ENCODE results near the gene ERCC6L2.

ERCC6L2 gene

GRCh38 chr9:96009223-96009602 is 133.7 kb downstream of the ERCC6L2 start:
- no peak for TF ChIP-seq Cebpa-rat (IDR thresholded peaks at IDR 0.05)
- Histone ChIP-seq H3K4me1 (peaks cover 25% of the 10 kb centered on the region), H3K4me3 (no peak overlapping the region), H3K27ac (no peak overlapping the region), H3K9ac (no peak overlapping the region), H3K9me3 (peaks cover 4% of the 10 kb centered on the region; the same call in 1 of the 2 replicates), H3K36me3 (peaks cover 83% of the 10 kb centered on the region), H3K27me3 (no peaks in the 10 kb centered on the region), H3K4me2 (peak overlapping the region; percentile 17; the same call in 1 of the 2 replicates), H4K20me1 (no peaks in the 10 kb centered on the region)

- Histone ChIP-seq H3K4me1 (peaks cover 25% of the 10 kb centered on the region), H4K20me1 (no peaks in the 10 kb centered on the region), H3K4me2 (peak overlapping the region; percentile 17; the same call in 1 of the 2 replicates), H3K4me3 (no peak overlapping the region), H3K9me3 (peaks cover 4% of the 10 kb centered on the region; the same call in 1 of the 2 replicates), H3K27ac (no peak overlapping the region), H3K27me3 (no peaks in the 10 kb centered on the region), H3K9ac (no peak overlapping the region), H3K36me3 (peaks cover 83% of the 10 kb centered on the region)
- TF ChIP-seq Cebpa-rat (IDR thresholded peaks at IDR 0.05) = no peak
Measured at GRCh38 chr9:96009690-96010472, 134.4 kb downstream of the ERCC6L2 start.

GRCh38 chr9:96014078-96014477 is 138.6 kb downstream of the ERCC6L2 start:
- Histone ChIP-seq H3K4me3 (no peak overlapping the region), H3K27ac (no peak overlapping the region), H3K4me1 (peaks cover 27% of the 10 kb centered on the region), H3K27me3 (peaks cover 12% of the 10 kb centered on the region; the same call in 1 of the 2 replicates), H3K36me3 (peaks cover 54% of the 10 kb centered on the region), H4K20me1 (no peaks in the 10 kb centered on the region), H3K4me2 (no peak overlapping the region), H3K9ac (no peak overlapping the region), H3K9me3 (peaks cover 4% of the 10 kb centered on the region; the same call in 1 of the 2 replicates)
- no peak for TF ChIP-seq Cebpa-rat (IDR thresholded peaks at IDR 0.05)

- peaks cover 38% of the 10 kb centered on the region for H3K36me3 ChIP-seq
- H3K27ac ChIP-seq = no peak overlapping the region
- H3K4me2 ChIP-seq = peak overlapping the region; percentile 37
- peaks cover 28% of the 10 kb centered on the region for H3K4me1 ChIP-seq
- no peak overlapping the region for H3K4me3 ChIP-seq
- TF ChIP-seq Cebpa-rat (IDR thresholded peaks at IDR 0.05) = no peak
- H3K9me3 ChIP-seq = peaks cover 2% of the 10 kb centered on the region; the same call in 1 of the 2 replicates
- peaks cover 32% of the 10 kb centered on the region for H3K27me3 ChIP-seq
- peaks cover 17% of the 10 kb centered on the region for H4K20me1 ChIP-seq
- H3K9ac ChIP-seq = no peak overlapping the region
Measured at GRCh38 chr9:96015876-96016686, 140.6 kb downstream of the ERCC6L2 start.

Data from BLaER1 (cell line).